Retinal pigment epithelial cell (primary cell): ENCODE data around the gene PTPRN2.

Experiments
- DNase-seq: peaks from one replicate; pipeline ENCODE4 v3.0.0-alpha.2; 2010; ENCODE audit warnings: low read depth
- H3K4me3 ChIP-seq: 2 replicates; pipeline ENCODE4 v1.5.1; 2011; ENCODE audit warnings: mild to moderate bottlenecking, low read length, control low read depth, moderate library complexity
- CTCF ChIP-seq: conservative IDR thresholded peaks from 2 replicates; pipeline ENCODE4 v1.5.1; 2011; ENCODE audit warnings: low read depth, low read length, control low read depth, inconsistent platforms

Gene PTPRN2

GRCh38 chr7:158029509-158029908 lies 558.1 kb downstream of the PTPRN2 start:
- no peak for TF ChIP-seq CTCF
- no peak for DNase-seq

GRCh38 chr7:158028971-158029370 lies 558.7 kb downstream of the PTPRN2 start:
- no peak for TF ChIP-seq CTCF
- no peak overlapping the region for H3K4me3 ChIP-seq
- no peak for DNase-seq

More at GRCh38 chr7:158029509-158029908, 558.1 kb downstream of the PTPRN2 start:
- no peak overlapping the region for H3K4me3 ChIP-seq

GRCh38 chr7:158028290-158028941 lies 559.2 kb downstream of the PTPRN2 start:
- no peak for TF ChIP-seq CTCF
- DNase-seq: no peak
- no peak overlapping the region for H3K4me3 ChIP-seq

- no peak for TF ChIP-seq CTCF
- DNase-seq: no peak
- no peak overlapping the region for H3K4me3 ChIP-seq
Measured at GRCh38 chr7:158027646-158028045, 560.0 kb downstream of the PTPRN2 start.

GRCh38 chr7:158026636-158027265 lies 560.9 kb downstream of the PTPRN2 start:
- no peak overlapping the region for H3K4me3 ChIP-seq
- no peak for DNase-seq
- TF ChIP-seq CTCF: no peak

- TF ChIP-seq CTCF: no peak
- DNase-seq: no peak
- H3K4me3 ChIP-seq: no peak overlapping the region
Measured at GRCh38 chr7:158025686-158026600, 561.7 kb downstream of the PTPRN2 start.
